HEK293 (cell line): ENCODE results near the gene ILK.

ENCODE experiments used
- CTCF ChIA-PET: fragments of 350-600 bp; formaldehyde crosslinking; extraction: SDS; loops from one replicate; lab custom pipeline; 2021; ENCODE audit warnings: antibody characterized with exemption; lab: Yijun Ruan, JAX
- POLR2A ChIA-PET: fragments of 300-600 bp; formaldehyde crosslinking; extraction: SDS; loops from one replicate; lab custom pipeline; 2020; ENCODE audit warnings: antibody characterized with exemption, inconsistent platforms; lab: Yijun Ruan, JAX
- H3K27ac ChIP-seq: fragments of 200-500 bp; sonication (Bioruptor generic); 2 replicates; pipeline ENCODE4 v1.5.1; 2014; ENCODE audit warnings: low read depth, low read length, control low read depth, inconsistent platforms; ENCODE audit errors: extremely low read depth
- H3K36me3 ChIP-seq, 2 experiments: fragments of 200-500 bp in 1 of 2; sonication (Bioruptor generic) in 1 of 2; 1 replicate in 1 of 2; 2 replicates in 1 of 2; pipeline ENCODE4 v1.5.1; 2014 to 2017; ENCODE audit warnings: inconsistent platforms in 2 of 2, low read length in 2 of 2; ENCODE audit not compliant: control insufficient read depth in 2 of 2, insufficient read depth in 1 of 2
- H3K4me1 ChIP-seq: fragments of 200-500 bp; sonication (Bioruptor generic); 2 replicates; pipeline ENCODE4 v1.5.1; 2014; ENCODE audit warnings: mild to moderate bottlenecking, low read length, inconsistent platforms; ENCODE audit not compliant: control insufficient read depth, insufficient read depth
- H3K4me3 ChIP-seq: 2 replicates; pipeline ENCODE4 v1.5.1; 2011; ENCODE audit warnings: low read depth, mild to moderate bottlenecking, control low read depth, low read length, moderate library complexity
- H3K9me3 ChIP-seq: fragments of 200-500 bp; sonication (Bioruptor generic); 2 replicates; pipeline ENCODE4 v1.5.1; 2014; ENCODE audit warnings: low read depth, low read length, inconsistent platforms; ENCODE audit not compliant: control insufficient read depth, insufficient read depth
- EGR2 ChIP-seq: fragments of 450-650 bp; formaldehyde crosslinking; IDR thresholded peaks from 2 replicates; pipeline ENCODE4 v1.5.1; 2016; ENCODE audit warnings: low read depth, missing biosample characterization, missing genetic modification characterization
- HIC1 ChIP-seq: fragments of 450-650 bp; formaldehyde crosslinking; IDR thresholded peaks from 2 replicates; pipeline ENCODE4 v1.5.1; 2016; ENCODE audit warnings: missing biosample characterization, missing genetic modification characterization
- KLF16 ChIP-seq: fragments of 450-650 bp; formaldehyde crosslinking; IDR thresholded peaks from 2 replicates; pipeline ENCODE4 v1.5.1; 2017; ENCODE audit warnings: missing biosample characterization, missing genetic modification characterization
- PRDM10 ChIP-seq: fragments of 450-650 bp; formaldehyde crosslinking; IDR thresholded peaks from 2 replicates; pipeline ENCODE4 v1.5.1; 2016; ENCODE audit warnings: missing biosample characterization, missing genetic modification characterization
- ZBTB17 ChIP-seq: fragments of 450-650 bp; formaldehyde crosslinking; IDR thresholded peaks from 2 replicates; pipeline ENCODE4 v1.5.1; 2016; ENCODE audit warnings: missing biosample characterization, missing genetic modification characterization
- ZFHX2 ChIP-seq: fragments of 450-650 bp; formaldehyde crosslinking; conservative IDR thresholded peaks from 2 replicates; pipeline ENCODE4 v1.5.1; 2016; ENCODE audit warnings: missing biosample characterization, missing genetic modification characterization
- ZNF112 ChIP-seq: fragments of 450-650 bp; formaldehyde crosslinking; IDR thresholded peaks from 2 replicates; pipeline ENCODE4 v1.5.0; 2017; ENCODE audit warnings: missing biosample characterization, missing genetic modification characterization
- ZNF214 ChIP-seq: fragments of 450-650 bp; formaldehyde crosslinking; IDR thresholded peaks from 2 replicates; pipeline ENCODE4 v1.5.1; 2017; ENCODE audit warnings: missing biosample characterization, mild to moderate bottlenecking, missing genetic modification characterization, borderline replicate concordance
- ZNF335 ChIP-seq: fragments of 450-650 bp; formaldehyde crosslinking; conservative IDR thresholded peaks from 2 replicates; pipeline ENCODE4 v1.5.1; 2016; ENCODE audit warnings: missing biosample characterization, missing genetic modification characterization
- ZNF341 ChIP-seq: fragments of 450-650 bp; formaldehyde crosslinking; IDR thresholded peaks from 2 replicates; pipeline ENCODE4; 2016; ENCODE audit warnings: low read depth, missing biosample characterization, missing genetic modification characterization
- ZNF488 ChIP-seq: fragments of 450-650 bp; formaldehyde crosslinking; IDR thresholded peaks from 2 replicates; pipeline ENCODE4 v1.5.1; 2016; ENCODE audit warnings: missing biosample characterization, missing genetic modification characterization
- ZNF544 ChIP-seq: fragments of 450-650 bp; formaldehyde crosslinking; IDR thresholded peaks from 2 replicates; pipeline ENCODE4 v1.5.0; 2017; ENCODE audit warnings: missing biosample characterization, missing genetic modification characterization
- ZNF658 ChIP-seq: fragments of 450-650 bp; formaldehyde crosslinking; IDR thresholded peaks from 2 replicates; pipeline ENCODE4; 2016; ENCODE audit warnings: missing biosample characterization, missing genetic modification characterization
- ZNF664 ChIP-seq: fragments of 450-650 bp; formaldehyde crosslinking; IDR thresholded peaks from 2 replicates; pipeline ENCODE4 v1.5.1; 2016; ENCODE audit warnings: missing biosample characterization, missing genetic modification characterization
- ZNF768 ChIP-seq: fragments of 450-650 bp; formaldehyde crosslinking; IDR thresholded peaks from 2 replicates; pipeline ENCODE4 v1.5.1; 2018; ENCODE audit warnings: missing biosample characterization, mild to moderate bottlenecking, missing genetic modification characterization

Gene ILK

GRCh38 chr11:6646071-6646470 is 42.5 kb downstream of the ILK start:
- Histone ChIP-seq H3K4me3 (no peak overlapping the region), H3K36me3 (peaks cover 0 to under 1% of the 10 kb centered on the region in 2 experiments; a peak in 1 of 3 replicates), H3K27ac (no peak overlapping the region), H3K4me1 (no peaks in the 10 kb centered on the region), H3K9me3 (no peaks in the 10 kb centered on the region)
- POLR2A ChIA-PET, result no interaction called here
- CTCF ChIA-PET, result no interaction called here
- TF ChIP-seq ZNF488 (tag by site-specific recombination), result no peak
- peak; percentile 61 for TF ChIP-seq ZFHX2 (tag by site-specific recombination)
- TF ChIP-seq EGR2, result peak; percentile 48; the same call in 1 of the 2 replicates
- no peak for TF ChIP-seq ZBTB17 (tag by site-specific recombination)

GRCh38 chr11:6646576-6646917 is 43.0 kb downstream of the ILK start:
- POLR2A ChIA-PET, result interaction anchor here (1.3 kb wide), 1 partner anchor 27 kb away, joined by 3 read pairs; the partner anchor contains the start of gene TPP1
- Histone ChIP-seq H3K4me1 (no peaks in the 10 kb centered on the region), H3K36me3 (no peaks in the 10 kb centered on the region), H3K9me3 (no peaks in the 10 kb centered on the region), H3K27ac (no peak overlapping the region), H3K4me3 (no peak overlapping the region)
- TF ChIP-seq ZNF112 (tag by site-specific recombination) (no peak), PRDM10 (tag by site-specific recombination) (no peak), KLF16 (tag by site-specific recombination) (no peak), ZNF544 (tag by site-specific recombination) (no peak), ZNF768 (tag by site-specific recombination) (no peak), ZNF214 (tag by site-specific recombination) (no peak), ZNF658 (no peak), ZNF335 (tag by site-specific recombination) (no peak)
- CTCF ChIA-PET, result interaction anchor here (1.1 kb wide), 1 partner anchor 268 kb away, joined by 3 read pairs; no protein-coding TSS in a partner anchor

GRCh38 chr11:6646918-6647679 is 43.5 kb downstream of the ILK start:
- no peaks in the 10 kb centered on the region for H3K4me1 ChIP-seq
- H3K36me3 ChIP-seq, result no peaks in the 10 kb centered on the region
- H3K9me3 ChIP-seq, result no peaks in the 10 kb centered on the region
- TF ChIP-seq HIC1 (tag by site-specific recombination), result no peak
- TF ChIP-seq ZNF664 (tag by site-specific recombination), result peak; percentile 91
- TF ChIP-seq ZNF341 (tag by site-specific recombination), result peak; percentile 92
- POLR2A ChIA-PET, result interaction anchor here (1.3 kb wide), 1 partner anchor 28 kb away, joined by 3 read pairs; the partner anchor contains the start of gene TPP1
- no peak overlapping the region for H3K27ac ChIP-seq
- CTCF ChIA-PET, result interaction anchor here (0.6 to 1.1 kb wide), 2 partner anchors 93 to 268 kb away, joined by 3 read pairs; no protein-coding TSS in a partner anchor
- no peak overlapping the region for H3K4me3 ChIP-seq
